Activated T-cell treated with anti-CD3 and anti-CD28 coated beads, Interleukin-2, amount 50 U/mL, for 1 hour (primary cell): ENCODE data around the gene DAD1.
"Not testable (repeated sequence)": the region's sequence is repeated elsewhere in the genome, so short reads cannot be mapped to it uniquely, and the experiment has no call there.

Experiments
- DNase-seq: peaks from one replicate; pipeline ENCODE4 v3.0.0-alpha.2; 2020

The DAD1 gene

DNA sequence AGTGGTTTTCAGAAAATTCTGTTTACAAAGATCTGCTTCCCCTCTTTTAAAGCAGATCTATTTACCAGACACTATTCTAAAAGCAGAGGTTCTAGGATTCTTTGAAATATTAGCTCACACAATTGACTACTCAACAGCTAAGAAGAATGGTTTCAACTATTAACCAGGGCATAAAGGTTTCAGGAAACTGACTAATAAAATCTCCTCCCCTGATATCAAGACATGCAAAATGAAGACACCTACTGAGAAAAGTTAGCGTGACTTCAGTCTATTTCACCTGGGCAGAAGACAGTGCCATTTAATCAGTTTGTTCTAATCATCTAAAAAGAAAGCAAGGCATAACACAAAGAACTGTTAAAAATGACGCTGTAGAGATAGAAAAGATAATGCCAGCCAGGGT is 22.2 kb downstream of the DAD1 start:
- DNase-seq, result no peak

DNA sequence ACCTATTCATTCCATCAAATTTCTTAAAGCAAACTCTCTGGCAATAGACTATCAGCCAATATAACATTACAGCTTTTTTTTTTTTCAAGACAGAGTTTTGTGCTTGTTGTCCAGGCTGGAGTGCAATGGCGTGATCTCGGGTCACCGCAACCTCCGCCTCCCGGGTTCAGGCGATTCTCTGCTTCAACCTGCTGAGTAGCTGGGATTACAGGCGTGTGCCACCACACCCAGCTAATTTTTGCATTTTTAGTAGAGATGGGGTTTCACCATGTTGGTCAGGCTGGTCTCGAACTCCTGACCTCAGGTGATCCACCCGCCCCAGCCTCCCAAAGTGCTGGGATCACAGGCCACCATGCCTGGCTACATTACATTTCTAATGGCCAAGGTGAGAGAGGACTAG is 22.8 kb downstream of the DAD1 start:
- not testable (repeated sequence) for DNase-seq

- DNase-seq, result no peak
These were observed 23.6 kb downstream of the DAD1 start for GRCh38 chr14:22565391-22565945.

DNA sequence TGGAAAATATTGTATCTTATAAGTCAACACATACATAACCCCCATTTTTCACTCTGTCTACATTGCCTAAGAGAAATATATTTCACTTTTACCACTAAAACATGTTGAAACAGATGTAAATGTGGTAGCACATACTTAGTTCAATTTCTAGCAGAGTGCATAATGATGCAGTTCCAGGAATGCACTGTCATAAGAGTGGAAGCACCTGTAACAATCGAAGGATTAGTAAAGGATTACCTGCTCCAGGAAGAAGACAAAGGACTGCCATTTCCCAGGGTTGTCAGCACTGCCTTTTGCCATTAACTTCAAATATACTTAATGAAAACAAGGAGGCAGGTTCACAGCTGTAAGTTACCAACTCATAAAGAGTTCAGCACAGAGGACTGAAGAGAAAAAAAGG is 24.6 kb downstream of the DAD1 start:
- no peak for DNase-seq

DNA sequence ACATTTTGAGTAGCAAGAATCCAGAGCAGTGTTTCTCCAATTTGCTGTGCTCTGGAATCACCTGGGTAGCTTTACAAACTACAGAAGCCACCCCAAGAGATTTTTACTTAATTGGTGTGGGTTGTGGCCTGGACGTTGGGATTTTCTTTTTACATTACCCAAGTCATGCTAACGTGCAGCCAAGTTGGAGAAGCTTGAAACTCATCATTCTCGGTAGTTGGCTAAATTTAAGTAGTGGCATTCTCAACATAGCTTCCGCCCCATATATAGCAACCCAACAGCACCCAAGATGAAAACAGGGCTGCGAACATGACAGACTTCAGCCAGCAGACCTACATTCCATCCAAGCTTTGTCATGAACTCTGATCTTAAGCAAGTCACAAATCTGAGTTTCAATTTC is 25.0 kb downstream of the DAD1 start:
- no peak for DNase-seq

DNA sequence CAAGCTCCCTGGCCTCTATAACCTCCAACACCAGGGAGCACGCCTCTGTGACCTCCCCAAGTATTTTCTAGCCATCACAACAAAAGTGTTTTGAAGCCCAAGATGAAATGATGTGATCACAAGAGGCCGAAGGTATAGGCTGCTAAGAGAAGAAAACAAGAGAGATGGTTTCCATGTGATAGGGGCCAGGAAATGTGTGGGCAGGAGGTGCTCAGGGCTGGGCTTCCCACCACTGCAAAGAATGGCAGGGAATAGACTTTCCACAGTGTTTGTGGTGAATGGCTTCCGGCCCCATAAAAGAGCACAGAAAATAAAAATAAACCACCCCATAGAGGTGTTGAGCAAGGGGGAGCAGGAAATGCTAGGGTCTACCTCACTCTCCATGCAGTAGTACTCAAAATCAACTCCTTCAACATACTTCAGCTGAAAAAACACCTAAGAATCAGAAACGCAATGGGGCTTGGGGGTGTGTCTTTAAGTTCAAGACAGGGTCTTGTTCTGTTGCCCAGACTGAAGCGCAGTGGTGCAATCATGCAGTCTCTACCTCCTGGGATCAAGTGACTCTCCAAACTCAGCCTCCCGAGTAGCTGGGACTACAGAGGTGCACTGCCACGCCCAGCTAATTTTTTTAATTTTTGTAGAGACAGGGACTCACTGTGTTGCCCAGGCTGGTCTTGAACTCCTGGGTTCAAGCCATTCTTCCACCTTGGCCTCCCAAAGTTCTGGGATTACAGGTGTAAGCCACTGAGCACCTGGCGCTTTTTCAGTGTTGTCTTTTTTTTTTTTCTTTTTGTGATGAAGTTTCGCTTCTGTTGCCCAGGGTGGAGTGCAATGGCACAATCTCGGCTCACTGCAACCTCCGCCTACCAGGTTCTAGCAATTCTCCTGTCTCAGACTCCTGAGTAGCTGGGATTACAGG is 27.1 kb downstream of the DAD1 start:
- DNase-seq, result peak; percentile 68

GRCh38 chr14:22561366-22561660 is 27.7 kb downstream of the DAD1 start:
- DNase-seq, result no peak

DNA sequence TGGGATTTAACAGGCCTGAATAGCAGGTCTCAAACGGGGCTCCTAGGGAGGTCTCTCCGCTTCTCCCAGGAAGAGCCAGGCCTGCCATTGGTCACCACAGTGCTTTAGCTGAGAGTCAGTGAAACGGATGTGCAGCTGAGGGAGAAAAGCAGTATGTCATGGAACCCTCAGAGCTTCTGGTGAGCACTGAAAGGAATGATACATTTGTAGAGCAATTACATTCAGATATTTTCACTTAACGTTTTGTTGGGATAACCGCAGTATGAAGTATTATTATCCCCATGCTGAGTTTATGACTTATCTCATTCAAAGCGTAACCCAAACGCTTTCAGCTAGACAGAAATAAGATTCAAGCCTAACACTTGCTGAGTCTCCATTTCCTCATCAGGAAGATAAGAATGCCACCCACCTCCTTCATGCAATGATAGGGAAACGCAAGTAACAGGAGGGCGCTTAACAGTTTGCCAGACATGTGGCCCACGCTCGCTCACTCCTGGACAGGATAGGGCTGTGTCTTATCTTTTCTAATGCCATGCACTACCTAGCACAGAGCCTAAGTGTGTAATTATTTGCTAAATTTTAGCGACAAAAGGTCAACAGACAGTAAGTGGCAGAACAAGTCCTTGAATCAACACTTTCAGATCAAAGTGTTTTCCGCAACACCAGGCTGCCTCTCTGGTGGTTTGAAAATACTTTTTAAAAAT is 28.2 kb downstream of the DAD1 start:
- peak; percentile 36 for DNase-seq

DNA sequence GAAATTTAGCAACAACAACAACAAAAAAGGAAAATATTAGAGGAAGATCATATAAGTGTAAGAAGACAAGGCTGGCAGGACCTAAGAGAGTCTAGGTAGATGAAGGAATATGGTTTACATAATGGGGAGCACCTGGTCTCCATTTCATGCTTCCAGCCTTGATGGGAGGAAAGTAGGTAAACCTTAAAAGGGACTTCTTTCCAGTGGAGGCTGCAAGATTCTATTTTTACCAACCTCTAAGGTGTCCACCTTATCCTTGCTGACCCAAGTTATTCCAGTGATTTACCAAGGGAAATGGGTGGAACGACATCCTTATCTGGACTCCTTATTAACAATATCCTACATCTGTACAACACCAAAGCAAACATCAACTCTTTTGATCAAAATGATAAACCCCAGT is 30.0 kb downstream of the DAD1 start:
- DNase-seq, result no peak

DNA sequence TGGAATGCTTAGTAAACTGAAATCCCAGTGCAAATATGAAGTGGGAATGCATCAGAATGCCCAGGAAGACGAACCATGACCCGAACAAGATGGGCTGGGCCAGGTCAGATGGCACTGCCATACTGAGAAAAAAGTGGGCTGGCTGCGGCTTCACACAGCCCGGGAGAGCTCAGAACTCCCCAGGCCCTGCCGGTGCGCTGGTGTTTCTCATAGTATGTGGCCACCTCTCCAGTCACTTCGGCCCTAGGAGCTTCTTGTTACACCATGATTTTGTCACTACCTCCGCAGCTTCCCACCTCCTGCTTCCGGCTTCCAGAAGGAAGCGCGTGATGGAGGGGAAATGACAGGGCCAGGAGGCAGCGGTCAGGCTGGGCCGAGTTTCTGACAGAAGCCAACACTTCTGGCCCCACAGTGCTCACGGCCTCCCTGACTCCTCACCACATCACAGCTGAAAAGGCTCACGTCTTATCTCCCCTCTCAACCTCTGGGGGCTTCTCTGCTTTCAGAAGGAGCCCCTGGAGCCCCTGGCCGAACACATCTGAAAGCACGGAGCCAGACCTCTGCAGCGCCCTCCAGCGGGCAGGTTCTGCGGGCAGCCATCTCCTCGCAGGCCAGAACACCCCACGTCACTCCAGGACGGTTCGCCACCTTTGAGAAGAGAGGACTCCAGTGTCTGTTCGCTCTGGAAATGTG is 30.7 kb downstream of the DAD1 start:
- peak; percentile 72 for DNase-seq

GRCh38 chr14:22557846-22558220 is 31.2 kb downstream of the DAD1 start:
- no peak for DNase-seq

- peak; percentile 95 for DNase-seq
These were observed 31.9 kb downstream of the DAD1 start for GRCh38 chr14:22556990-22557623.

GRCh38 chr14:22556021-22556989 is 32.7 kb downstream of the DAD1 start:
- DNase-seq, result peak; percentile 92

DNA sequence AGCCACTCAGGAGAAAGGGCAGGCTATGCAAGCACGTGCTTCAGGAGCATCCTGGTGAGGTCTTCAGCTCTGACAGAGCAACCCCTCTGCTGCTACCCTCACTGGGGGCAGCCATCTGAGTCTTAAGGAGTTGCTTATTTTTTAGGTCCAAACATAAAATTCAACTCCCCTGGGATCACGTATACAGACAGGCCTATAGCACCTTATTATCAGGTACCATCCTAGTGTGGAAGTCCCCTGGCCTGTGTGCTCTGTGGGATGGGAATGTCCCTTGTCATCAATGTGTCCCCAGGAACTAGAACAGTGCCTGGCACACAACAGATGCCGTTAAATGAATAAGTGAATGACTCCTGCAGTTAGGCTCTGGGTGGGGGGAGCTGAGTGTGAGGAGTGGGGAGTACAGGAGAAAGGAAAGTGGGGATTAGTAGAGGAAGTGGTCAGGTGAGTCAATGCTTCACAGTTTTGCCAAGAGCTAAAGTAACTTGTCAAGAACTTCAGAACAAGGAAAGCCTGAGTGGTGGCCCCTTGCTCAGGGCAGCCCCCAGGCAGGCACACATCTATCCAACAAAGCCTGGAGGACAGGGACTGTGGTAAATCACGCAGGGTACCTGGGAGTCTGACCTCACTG is 33.5 kb downstream of the DAD1 start:
- DNase-seq, result no peak

DNA sequence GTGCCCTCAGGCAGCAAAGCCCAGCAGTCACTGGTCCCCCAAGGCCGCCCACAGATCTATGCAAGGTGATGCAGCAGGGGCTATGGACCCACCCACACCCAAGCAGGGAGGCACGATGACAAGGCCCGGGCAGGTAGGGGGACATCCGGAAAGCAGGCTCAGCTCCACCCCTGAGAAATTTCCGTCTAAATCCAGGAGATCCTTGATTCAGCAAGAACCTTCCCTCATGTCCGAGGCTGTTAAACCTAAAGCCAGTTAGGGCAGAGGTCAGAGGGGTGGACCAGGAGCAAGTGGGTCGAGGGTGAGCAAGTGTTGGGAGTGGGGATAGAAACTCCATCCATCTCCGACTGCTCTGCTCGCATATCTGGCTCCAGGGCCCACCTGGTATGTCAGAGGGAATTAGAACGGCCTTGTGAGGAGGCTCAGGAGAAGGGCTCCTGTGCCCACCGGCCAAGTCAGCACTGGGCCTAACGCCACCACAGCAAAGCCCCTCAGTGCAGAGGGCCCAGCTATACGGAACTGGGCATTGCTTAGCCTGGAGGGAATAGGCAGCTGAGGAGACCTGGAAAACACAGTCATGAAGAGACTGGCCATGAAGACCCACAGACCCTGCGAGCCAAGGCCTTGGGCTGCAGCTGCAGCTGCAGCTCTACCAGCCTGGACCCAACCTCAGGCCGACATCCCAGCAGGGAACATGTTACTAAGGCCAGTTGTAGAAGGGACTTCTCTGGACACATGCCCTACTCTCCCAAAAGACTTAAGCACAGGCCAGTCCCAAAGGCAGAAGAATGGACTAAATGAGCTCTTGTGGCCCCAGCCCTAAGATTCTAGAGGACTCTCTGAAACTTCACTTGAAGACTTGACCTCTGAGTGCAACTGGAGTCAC is 34.3 kb downstream of the DAD1 start:
- peak; percentile 52 for DNase-seq

DNA sequence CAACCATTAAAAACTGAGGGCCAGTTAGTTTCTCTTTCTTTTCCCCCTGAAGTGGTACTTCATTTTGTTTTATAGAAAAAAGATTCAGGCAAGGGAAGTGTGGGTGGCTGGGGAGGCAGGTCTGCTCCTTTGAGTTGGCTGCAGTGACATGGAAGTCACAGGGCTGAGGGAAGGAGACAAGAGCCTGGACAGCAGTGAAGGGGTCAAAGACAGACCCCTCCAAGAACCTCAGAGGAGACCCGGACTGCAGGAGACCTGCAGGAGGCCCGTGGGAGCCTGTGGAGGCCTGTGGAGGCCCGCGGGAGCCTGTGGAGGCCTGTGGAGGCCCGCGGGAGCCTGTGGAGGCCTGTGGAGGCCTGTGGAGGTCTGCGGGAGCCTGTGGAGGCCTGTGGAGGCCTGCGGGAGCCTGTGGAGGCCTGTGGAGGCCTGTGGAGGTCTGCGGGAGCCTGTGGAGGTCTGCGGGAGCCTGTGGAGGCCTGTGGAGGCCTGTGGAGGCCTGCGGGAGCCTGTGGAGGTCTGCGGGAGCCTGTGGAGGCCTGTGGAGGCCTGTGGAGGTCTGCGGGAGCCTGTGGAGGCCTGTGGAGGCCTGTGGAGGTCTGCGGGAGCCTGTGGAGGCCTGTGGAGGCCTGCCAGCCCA is 35.0 kb downstream of the DAD1 start:
- DNase-seq, result peak; percentile 62

GRCh38 chr14:22553445-22553844 is 35.6 kb downstream of the DAD1 start:
- DNase-seq, result peak; percentile 32

- DNase-seq, result peak; percentile 35
These were observed 36.3 kb downstream of the DAD1 start for GRCh38 chr14:22552827-22553076.

- peak; percentile 45 for DNase-seq
These were observed 36.8 kb downstream of the DAD1 start for GRCh38 chr14:22552001-22552826.
